ENCODE results near the gene UTP20.

- no peak for TF ChIP-seq CTCF (conservative IDR thresholded peaks at IDR 0.05 in 1 of 2, IDR thresholded peaks at IDR 0.05 in 1 of 2; ENCODE audit: extremely low read depth in 1 of 2, insufficient read depth in 1 of 2, low read depth in 1 of 2, low read length in 2 of 2)
- no peak for TF ChIP-seq EZH2 (IDR thresholded peaks at IDR 0.05; ENCODE audit: borderline replicate concordance, low read length)
Measured at GRCh38 chr12:101277443-101277842, 2.5 kb upstream of the UTP20 start.

All from mammary epithelial cell (primary cell).